GM19463 (cell line): ENCODE data around the gene MAGEB17.
"Not testable (repeated sequence)": the region's sequence is repeated elsewhere in the genome, so short reads cannot be mapped to it uniquely, and the experiment has no call there.

Source experiments
- ATAC-seq: cut with Tn5 transposase; IDR thresholded peaks from one replicate; pipeline ENCODE4 v1.9.1; 2021; ENCODE audit warnings: mild to moderate bottlenecking, moderate library complexity; ENCODE audit not compliant: unreplicated experiment

The MAGEB17 gene

GRCh38 chrX:16155581-16156096, 11.6 kb upstream of the MAGEB17 start:
- ATAC-seq, result no peak

- no peak for ATAC-seq
Measured at GRCh38 chrX:16156692-16157331, 10.5 kb upstream of the MAGEB17 start.

DNA sequence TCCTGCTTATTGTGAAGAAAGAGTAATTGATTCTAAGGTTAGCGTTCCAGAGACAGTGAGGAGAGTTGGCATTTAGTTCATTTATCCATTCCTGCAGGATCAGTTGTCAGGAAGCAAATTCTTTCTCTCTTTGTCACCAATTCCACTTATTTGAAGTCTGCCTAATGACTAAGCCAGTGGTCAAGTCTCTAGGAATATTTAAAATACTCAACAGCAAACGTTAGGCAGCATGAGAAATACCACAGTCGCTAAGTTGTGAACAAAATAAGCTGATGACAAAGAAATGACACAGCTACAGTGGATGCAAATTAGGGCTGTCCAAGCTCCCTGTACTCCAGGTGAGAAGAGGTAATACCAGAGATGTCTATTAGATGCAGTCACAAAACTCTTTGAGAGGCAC, 6.6 kb upstream of the MAGEB17 start:
- ATAC-seq, result no peak

GRCh38 chrX:16161173-16161572, 6.1 kb upstream of the MAGEB17 start:
- not testable (repeated sequence) for ATAC-seq

- ATAC-seq, result no peak
Measured at GRCh38 chrX:16162391-16162790, 4.9 kb upstream of the MAGEB17 start.

GRCh38 chrX:16164748-16165147, 2.5 kb upstream of the MAGEB17 start:
- ATAC-seq, result no peak

- ATAC-seq, result no peak
Measured at GRCh38 chrX:16171039-16171438, 3.8 kb downstream of the MAGEB17 start.

DNA sequence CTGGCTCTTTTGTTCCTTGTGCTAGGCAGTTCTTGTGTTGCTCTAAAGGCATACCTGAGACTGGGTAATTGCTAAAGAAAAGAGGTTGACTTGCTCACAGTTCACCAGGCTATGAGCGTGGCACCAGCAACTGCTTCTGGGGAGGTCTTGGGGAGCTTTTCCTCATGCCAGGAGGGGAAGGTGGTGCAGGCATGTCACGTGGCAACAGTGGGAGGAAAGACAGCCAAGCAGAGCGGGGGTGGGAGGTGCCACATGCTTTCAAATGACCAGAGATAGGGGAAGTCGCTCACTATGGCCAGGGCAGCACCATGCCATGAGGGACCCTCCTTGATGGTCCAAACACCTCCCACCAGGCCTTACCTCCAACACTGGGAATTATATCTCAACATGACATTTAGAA, 4.7 kb downstream of the MAGEB17 start:
- ATAC-seq, result no peak

DNA sequence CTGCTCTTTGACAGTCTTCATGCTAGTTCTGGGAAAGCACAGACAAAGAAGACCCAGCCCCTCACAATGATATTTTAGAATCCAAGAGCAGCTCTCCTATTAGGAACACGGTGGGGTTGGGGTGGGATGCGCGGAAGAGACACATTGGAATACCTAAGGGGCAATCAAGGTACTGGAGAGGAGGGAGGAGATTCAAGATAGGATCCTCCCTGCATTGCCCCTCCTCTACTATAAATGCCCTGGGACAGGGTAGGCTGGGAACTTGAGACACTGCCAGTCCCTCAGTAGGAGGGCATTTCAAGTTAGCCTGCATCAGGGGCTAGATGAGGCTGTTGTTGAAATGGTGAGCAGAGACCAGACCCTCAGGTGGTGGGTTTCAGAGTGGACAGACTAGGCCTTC, 5.1 kb downstream of the MAGEB17 start:
- ATAC-seq, result no peak

- no peak for ATAC-seq
Measured at GRCh38 chrX:16175329-16176061, 8.2 kb downstream of the MAGEB17 start.

GRCh38 chrX:16177260-16177659, 10.0 kb downstream of the MAGEB17 start:
- no peak for ATAC-seq

GRCh38 chrX:16183843-16184242, 16.6 kb downstream of the MAGEB17 start:
- not testable (repeated sequence) for ATAC-seq

- peak; percentile 99 for ATAC-seq
Measured at GRCh38 chrX:16185725-16186136, 18.4 kb downstream of the MAGEB17 start.

DNA sequence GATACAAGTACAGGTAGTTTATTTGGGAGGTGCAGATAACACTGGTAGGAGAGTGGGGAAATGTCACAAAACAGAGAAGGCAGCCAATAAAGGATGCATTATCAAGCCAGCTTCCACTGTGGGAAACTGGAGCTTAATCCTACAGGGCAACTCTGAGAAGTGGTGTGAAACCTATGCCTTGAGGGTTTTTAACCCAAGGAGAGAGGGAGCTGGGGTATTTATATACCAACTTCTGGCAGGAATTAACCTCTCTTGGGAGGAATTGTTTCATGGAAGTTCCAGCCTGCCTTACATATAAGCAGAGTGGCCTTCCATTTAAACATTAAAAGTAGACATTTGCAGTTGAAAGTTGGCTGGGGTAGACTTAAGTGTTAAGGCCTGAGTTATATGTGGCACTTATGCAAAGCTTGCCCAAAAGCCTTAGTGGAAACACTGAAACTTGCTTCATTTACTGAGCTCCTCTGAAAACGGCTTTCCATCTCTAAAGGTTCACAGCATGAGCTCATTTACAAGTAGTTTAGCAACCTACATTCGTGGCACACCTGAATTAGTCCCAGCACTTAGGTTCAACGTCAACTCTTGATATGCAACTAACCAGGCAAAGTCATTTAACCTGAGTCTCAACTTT, 19.2 kb downstream of the MAGEB17 start:
- ATAC-seq, result no peak

GRCh38 chrX:16187024-16187760, 19.9 kb downstream of the MAGEB17 start:
- ATAC-seq, result no peak

DNA sequence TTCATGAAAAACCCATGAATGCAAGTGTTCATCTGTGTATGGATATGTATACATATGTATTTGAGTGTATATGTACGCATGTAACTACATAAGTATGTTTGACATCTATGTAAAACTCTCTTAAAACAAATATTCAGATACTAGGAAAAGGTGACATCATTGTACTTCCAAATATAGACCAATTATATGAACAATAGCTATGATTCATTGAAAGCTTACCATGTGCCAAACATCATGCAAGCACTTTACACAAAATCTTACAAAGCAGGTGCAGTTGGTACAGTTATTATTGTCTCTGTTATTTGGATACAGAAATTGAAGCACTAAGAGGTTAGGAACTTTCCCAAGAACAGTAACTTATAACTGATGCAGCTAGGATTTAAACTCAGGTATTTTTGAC, 21.4 kb downstream of the MAGEB17 start:
- no peak for ATAC-seq

DNA sequence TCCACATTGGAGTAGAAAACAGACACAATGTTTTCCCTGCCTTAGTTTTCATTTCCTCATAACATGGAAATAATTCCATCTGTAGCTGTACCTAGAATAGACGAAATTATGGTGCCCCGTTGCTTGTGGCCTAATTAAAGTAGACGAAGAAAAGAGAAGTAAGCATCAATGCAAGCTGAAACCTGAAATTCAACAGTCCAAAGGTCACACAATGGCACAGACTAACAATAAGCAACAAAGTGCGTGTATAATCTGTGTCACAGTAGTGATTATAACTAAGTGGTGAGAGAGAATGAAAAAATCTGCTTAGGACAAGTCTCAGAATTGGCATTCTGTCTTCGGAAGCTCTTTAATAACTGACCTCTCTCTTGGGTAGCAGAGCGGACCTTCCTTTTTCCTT, 24.3 kb downstream of the MAGEB17 start:
- ATAC-seq, result no peak

GRCh38 chrX:16196829-16197228, 29.5 kb downstream of the MAGEB17 start:
- ATAC-seq, result no peak

DNA sequence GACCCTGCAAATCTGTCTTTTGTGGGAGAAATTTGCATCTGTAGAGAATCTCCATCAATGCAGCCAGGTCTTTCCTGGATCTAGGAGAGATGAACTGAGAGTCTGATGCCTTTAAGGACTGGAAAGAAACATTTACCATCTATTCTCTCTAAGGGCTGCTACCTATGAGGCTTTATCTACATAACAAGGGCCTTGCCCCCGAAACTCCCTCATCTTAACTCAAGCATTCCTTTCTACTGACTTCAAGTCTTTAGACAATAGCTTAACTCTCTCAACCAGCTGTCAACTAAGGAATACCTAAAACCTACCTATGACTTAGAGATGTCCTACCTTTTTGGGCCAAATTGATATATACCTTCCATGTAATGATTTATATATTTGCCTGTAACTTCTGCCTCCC, 32.1 kb downstream of the MAGEB17 start:
- no peak for ATAC-seq

DNA sequence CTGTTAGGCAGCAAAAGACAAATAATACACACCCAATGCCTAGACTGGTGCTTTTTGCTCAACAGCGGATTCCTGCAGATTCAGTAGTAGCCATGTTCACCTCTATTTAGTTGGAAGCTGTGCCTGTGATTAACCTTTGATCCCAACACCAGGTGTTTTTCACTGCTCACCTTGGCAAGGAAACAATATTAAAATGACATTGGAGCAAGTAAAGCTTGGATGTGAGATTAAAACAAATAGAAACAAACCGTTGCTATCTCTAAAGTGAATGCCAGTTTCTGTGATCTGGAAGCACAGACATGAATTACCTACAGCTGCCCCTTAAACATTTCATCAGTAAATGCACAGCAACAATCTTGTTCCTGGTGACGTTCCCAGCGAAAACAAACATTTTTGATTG, 35.7 kb downstream of the MAGEB17 start:
- ATAC-seq, result no peak

DNA sequence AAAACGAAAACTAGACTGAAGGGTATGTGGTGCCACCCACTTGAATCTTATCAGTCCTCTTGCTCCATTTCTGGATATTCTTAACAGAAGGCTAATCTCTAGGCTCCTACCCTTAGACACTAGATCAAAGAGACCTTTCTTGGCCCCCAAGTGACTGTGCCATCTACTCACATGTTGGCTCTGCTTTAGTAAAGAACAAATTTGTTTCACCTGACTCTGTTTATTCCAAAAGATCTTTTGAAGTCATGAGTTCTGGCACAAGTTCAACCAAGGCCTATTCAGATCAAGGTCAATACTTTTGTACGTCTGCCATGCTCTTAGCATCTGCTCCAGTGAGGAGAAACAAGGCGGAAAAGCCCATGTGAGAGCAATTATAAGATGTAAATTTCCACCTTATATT, 37.3 kb downstream of the MAGEB17 start:
- no peak for ATAC-seq
